T-helper 17 cell (primary cell): ENCODE measurements around the gene ARHGAP27. TPM values are rescaled to one million over a fixed set of nuclear protein-coding genes. Genes with fewer than 3 reads are reported as not detected.
"Not testable (repeated sequence)": the region's sequence is repeated elsewhere in the genome, so short reads cannot be mapped to it uniquely, and the experiment has no call there.

Experiments used
- ATAC-seq: fragments of 150-1000 bp; cut with Tn5 transposase; 2 replicates; pipeline ENCODE4 v1.10.0; 2021; ENCODE audit warnings: mild to moderate bottlenecking, moderate library complexity
- DNase-seq, 3 donors: peaks; one replicate each; pipeline versions ENCODE4 v3.0.0 to v3.0.0-alpha.2; 2020 to 2021
- H3K9me3 ChIP-seq: one replicate; pipeline ENCODE4 v1.7.0; 2013; ENCODE audit warnings: low read length, mild to moderate bottlenecking; ENCODE audit not compliant: control insufficient read depth, poor library complexity, severe bottlenecking
- H3K27ac Mint-ChIP-seq: one replicate; pipeline ENCODE4 v1.8.0; 2022; ENCODE audit warnings: mild to moderate bottlenecking, moderate library complexity, mixed read lengths
- H3K27me3 Mint-ChIP-seq: one replicate; pipeline ENCODE4 v1.8.0; 2022; ENCODE audit warnings: mixed read lengths
- H3K36me3 Mint-ChIP-seq: one replicate; pipeline ENCODE4 v1.8.0; 2022; ENCODE audit warnings: low read depth, mixed read lengths
- H3K4me1 Mint-ChIP-seq: one replicate; pipeline ENCODE4 v1.8.0; 2022; ENCODE audit warnings: mild to moderate bottlenecking, mixed read lengths
- H3K4me3 Mint-ChIP-seq: one replicate; pipeline ENCODE4 v1.8.0; 2022; ENCODE audit warnings: mild to moderate bottlenecking, moderate library complexity, mixed read lengths
- total RNA-seq, 4 donors: library from RNA in 2 of 4; stranded (reverse) in 2 of 4; gene quantifications; one replicate each; pipeline ENCODE4 v1.2.3 and lab custom pipeline; 2022 to 2026

ARHGAP27 gene
- total RNA-seq (10 to 100 TPM; 42.0 to 55.4 TPM), total RNA-seq (lab: John Stamatoyannopoulos, UW) (97.6 to 117 reads per million in 2 donors)

DNA sequence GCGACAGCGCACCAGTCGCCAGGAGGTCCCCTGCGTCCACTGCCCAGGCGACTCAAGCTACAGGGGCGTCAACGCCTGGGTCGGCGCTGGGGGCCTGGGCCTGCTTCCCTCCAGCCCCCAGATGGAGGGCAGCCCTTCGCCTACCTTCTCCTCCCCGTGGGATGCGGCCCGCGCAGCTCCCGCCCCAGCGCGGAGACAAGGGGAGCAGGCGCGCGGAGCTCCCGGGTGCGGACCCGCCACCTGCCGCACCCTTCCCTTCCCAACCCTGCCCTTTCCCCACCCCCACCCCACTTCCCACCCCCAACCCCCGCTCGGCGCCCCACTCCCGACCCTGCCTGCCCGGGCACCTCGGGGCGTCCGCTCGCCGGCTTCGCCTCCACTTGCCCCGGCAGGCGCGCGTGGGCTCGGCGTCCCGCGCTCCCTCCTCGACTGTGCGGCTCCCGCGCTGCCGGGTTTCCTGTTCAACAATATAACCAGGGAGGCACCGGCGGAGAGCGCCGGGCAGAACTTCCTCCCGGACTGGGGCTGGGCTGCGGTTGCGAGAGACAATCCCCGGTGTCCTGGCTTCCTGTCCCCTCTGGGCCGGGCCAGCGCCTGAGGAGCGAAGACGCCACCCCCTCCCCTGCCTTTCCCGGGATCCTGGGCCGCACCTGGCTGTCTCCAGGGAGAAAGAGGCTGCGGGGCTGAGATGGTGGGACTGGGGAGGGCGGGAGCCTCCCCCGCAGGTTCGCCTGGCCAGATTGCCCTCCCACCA lies at the start of gene ARHGAP27:
Gene ARHGAP27 (minus strand): TSS at position 466 of the 754 bp plus-strand sequence. CDS start 2,591 bp downstream, outside the sequence.
- no peak for ATAC-seq
- peaks cover 21% of the 10 kb centered on the region for H3K4me1 Mint-ChIP-seq

GRCh38 chr17:45482317-45482716 lies 49.6 kb upstream of the ARHGAP27 start:
- not testable (repeated sequence) for ATAC-seq, H3K27me3 Mint-ChIP-seq, DNase-seq, H3K27ac Mint-ChIP-seq, H3K4me3 Mint-ChIP-seq, H3K36me3 Mint-ChIP-seq, H3K9me3 ChIP-seq
- H3K4me1 Mint-ChIP-seq = peaks cover 11% of the 10 kb centered on the region

More for the DNA sequence above, at the start of gene ARHGAP27:
- no peaks in the 10 kb centered on the region for H3K36me3 Mint-ChIP-seq
- no peak for DNase-seq
- peak within 1 kb of the TSS; percentile 90 for H3K4me3 Mint-ChIP-seq
- H3K27ac Mint-ChIP-seq = no peak within 1 kb of the TSS
- no peaks in the 10 kb centered on the region for H3K9me3 ChIP-seq
- H3K27me3 Mint-ChIP-seq = no peaks in the 10 kb centered on the region

DNA sequence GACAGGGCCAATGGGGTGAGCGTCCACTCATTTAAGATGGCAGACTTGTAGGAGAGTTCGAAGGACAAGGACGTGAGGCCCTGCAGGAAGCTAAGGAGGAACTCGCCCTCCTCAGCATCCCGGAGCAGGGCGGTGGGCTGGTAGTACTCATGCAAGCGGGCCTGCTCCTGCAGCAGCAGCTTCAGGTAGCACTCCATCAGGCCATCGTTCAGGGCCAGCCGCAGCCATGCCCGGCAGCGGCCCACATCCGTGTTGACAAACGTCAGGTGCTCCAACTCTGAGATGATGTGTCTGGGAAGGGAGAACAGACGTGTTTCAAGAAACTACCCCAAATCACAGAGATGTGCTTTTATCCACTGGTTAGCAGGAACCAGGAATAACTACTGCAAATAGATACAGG lies 42.8 kb upstream of the ARHGAP27 start:
- H3K4me1 Mint-ChIP-seq, DNase-seq, H3K36me3 Mint-ChIP-seq, ATAC-seq, H3K4me3 Mint-ChIP-seq, H3K9me3 ChIP-seq, H3K27ac Mint-ChIP-seq, H3K27me3 Mint-ChIP-seq: not testable (repeated sequence)

- not testable (repeated sequence) for DNase-seq, ATAC-seq, H3K4me3 Mint-ChIP-seq, H3K4me1 Mint-ChIP-seq, H3K36me3 Mint-ChIP-seq, H3K9me3 ChIP-seq, H3K27ac Mint-ChIP-seq, H3K27me3 Mint-ChIP-seq
These were observed 39.6 kb upstream of the ARHGAP27 start for GRCh38 chr17:45472249-45472648.

GRCh38 chr17:45469204-45469563 lies 36.5 kb upstream of the ARHGAP27 start:
- H3K4me3 Mint-ChIP-seq, H3K9me3 ChIP-seq, DNase-seq, H3K27me3 Mint-ChIP-seq, ATAC-seq, H3K4me1 Mint-ChIP-seq, H3K36me3 Mint-ChIP-seq, H3K27ac Mint-ChIP-seq: not testable (repeated sequence)

DNA sequence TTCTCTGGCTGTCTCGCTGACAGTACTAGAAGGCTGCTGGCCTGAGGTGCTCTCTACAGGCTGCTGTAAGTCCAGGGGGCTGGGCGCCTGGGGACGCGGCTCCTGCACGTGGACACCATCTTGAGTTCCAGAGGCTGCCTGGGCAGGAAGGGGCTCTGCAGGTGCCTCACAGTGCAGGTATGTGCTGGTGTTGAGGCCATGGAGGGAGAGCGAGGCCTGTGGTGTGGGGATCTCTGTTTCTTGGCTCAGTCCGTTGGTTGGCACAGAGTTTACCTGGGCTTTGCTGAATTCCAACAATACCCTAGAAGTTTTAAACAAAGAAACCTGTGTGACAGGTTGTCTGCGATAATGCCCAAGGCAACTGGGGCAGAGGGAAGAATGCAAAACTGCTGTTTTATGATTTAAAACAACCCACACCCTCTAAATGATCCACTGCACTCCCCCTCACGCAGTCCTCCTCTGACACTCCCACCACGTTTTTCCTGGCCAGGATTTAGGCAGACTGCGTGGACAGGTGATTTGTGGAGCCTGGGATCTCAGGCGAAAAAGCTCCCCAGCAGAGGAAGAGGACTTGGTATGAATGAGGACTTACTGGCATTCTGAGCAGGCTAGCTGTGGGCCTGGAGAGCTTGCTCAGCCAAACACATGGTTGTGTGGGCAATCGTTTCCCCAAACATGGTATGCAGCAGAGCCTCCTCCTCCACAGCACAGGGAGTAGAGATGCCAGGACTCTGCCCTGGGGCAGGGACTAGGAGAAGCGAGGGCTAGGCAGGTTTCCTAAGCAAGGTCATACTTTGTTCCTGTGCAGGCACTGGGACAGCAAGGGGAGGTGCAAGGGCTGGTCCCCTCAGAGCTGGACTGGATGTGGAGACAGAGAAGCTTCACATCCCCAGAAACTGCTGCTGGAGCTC lies 35.9 kb upstream of the ARHGAP27 start:
- not testable (repeated sequence) for H3K27ac Mint-ChIP-seq, ATAC-seq, DNase-seq, H3K4me1 Mint-ChIP-seq, H3K36me3 Mint-ChIP-seq, H3K27me3 Mint-ChIP-seq, H3K4me3 Mint-ChIP-seq, H3K9me3 ChIP-seq

DNA sequence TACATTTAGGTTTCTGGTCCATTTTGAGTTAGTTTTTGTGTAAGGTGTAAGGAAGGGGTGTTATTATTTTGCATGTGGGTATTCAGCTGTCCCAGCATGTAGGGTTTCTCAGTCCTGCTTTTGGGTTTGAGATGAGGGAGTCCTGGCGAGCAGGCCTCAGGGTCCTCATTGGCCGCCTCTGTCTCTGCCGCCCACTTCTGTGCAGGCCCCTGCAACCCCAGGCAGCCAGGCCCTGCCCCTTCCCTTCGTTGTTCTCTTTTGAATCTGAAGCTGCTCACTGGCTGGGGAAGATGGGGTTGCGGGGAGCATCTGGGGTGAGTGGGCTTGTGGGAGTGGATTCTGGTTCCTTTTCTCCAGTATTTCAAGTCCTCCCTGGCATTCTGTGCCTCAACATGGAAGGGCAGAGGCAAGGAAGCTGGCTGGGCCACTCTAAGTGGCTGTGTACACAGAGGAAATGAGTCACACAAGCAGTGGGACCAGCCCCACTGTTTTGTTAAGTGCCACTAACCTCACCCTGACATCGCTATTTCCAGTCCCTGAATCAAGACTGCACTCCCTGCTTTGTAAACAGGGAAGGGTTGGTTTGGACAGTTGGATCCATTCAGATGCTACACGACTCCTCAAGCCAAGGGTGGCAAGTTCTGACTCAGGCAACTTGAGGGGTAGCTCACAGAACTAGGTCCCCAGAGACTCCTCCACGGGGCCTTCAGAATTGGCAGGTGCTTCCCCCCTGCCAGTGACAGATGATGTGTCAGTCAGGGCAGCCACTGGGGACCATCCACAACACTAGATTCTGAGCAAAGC lies 29.1 kb upstream of the ARHGAP27 start:
- ATAC-seq = peak; percentile 79
- not testable (repeated sequence) for H3K9me3 ChIP-seq, H3K4me1 Mint-ChIP-seq, H3K4me3 Mint-ChIP-seq, H3K36me3 Mint-ChIP-seq, H3K27me3 Mint-ChIP-seq, DNase-seq
- peak overlapping the region; percentile 85 for H3K27ac Mint-ChIP-seq

DNA sequence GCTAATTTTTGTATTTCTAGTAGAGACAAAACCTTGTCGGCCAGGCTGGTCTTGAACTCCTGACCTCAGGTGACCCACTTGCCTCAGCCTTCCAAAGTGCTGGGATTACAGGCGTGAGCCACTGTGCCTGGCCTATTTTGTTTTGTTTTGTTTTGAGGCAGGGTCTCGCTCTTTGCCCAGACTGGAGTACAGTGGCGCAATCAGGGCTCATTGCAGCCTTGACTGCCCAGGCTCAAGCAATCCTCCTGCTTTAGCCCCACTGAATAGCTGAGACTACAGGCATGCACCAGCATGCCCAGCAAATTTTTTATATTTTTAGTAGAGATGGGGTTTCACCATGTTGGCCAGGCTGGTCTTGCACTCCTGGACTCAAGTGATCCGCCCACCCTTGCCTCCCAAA lies 27.8 kb upstream of the ARHGAP27 start:
- H3K4me3 Mint-ChIP-seq, H3K27ac Mint-ChIP-seq: not testable (repeated sequence)

DNA sequence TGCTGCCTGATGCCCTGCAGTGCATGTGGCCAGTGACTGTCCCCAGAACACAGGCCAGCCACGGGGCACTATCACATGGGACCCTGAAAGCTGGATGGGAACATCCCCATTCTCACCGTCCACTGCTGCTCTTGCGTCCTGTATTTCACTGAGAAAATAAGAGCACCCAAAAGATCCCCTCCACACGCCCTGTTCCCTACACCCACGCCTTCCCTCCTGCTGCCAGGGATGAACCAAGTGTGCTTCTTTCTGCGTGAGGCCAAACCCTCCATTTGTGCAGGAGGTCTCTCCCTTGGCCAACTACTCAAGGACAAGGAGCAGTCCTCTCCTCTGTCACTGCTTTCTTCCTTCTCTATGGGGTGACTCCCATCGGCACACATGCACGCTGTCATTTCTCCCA lies 21.7 kb upstream of the ARHGAP27 start:
- not testable (repeated sequence) for ATAC-seq, H3K36me3 Mint-ChIP-seq, H3K27me3 Mint-ChIP-seq, H3K9me3 ChIP-seq, H3K4me1 Mint-ChIP-seq, DNase-seq, H3K4me3 Mint-ChIP-seq, H3K27ac Mint-ChIP-seq

More for the DNA sequence above, 27.8 kb upstream of the ARHGAP27 start:
- not testable (repeated sequence) for H3K36me3 Mint-ChIP-seq, H3K9me3 ChIP-seq, ATAC-seq, DNase-seq, H3K27me3 Mint-ChIP-seq, H3K4me1 Mint-ChIP-seq

GRCh38 chr17:45453731-45454130 lies 21.1 kb upstream of the ARHGAP27 start:
- DNase-seq, H3K9me3 ChIP-seq, H3K4me1 Mint-ChIP-seq, H3K36me3 Mint-ChIP-seq, H3K27ac Mint-ChIP-seq, H3K4me3 Mint-ChIP-seq, H3K27me3 Mint-ChIP-seq: not testable (repeated sequence)
- ATAC-seq = peak; percentile 30

- not testable (repeated sequence) for H3K4me3 Mint-ChIP-seq, H3K36me3 Mint-ChIP-seq, H3K9me3 ChIP-seq, H3K27me3 Mint-ChIP-seq, H3K27ac Mint-ChIP-seq, H3K4me1 Mint-ChIP-seq, DNase-seq, ATAC-seq
These were observed 20.5 kb upstream of the ARHGAP27 start for GRCh38 chr17:45453225-45453534.

- not testable (repeated sequence) for H3K36me3 Mint-ChIP-seq, H3K27me3 Mint-ChIP-seq, H3K9me3 ChIP-seq, H3K27ac Mint-ChIP-seq, DNase-seq, ATAC-seq, H3K4me3 Mint-ChIP-seq, H3K4me1 Mint-ChIP-seq
These were observed 19.9 kb upstream of the ARHGAP27 start for GRCh38 chr17:45452329-45453224.
